Endometrial microvascular endothelial cells (primary cell): ENCODE data around the gene EXT2. TPM values are rescaled to one million over a fixed set of nuclear protein-coding genes. Genes with fewer than 3 reads are reported as not detected.

Experiments used
- total RNA-seq: library from RNA; depleted of rRNA; stranded (reverse); fragments of >200 nt; gene quantifications from one replicate; pipeline ENCODE4 v1.2.3, GENCODE V29; 2015; ENCODE audit errors: inconsistent ontology term

The EXT2 gene
- total RNA-seq, 1 donor from 2014 or later, result 97.4 TPM

Other genes with a start within 250 kb of the EXT2 start
- gene ALKBH3, start 214.8 kb upstream of the EXT2 start, total RNA-seq, result 67.6 TPM
- gene C11orf96, start 153.0 kb upstream of the EXT2 start, total RNA-seq, result 40.0 TPM
- gene ACCSL, start 47.7 kb upstream of the EXT2 start, total RNA-seq, result not detected
- gene ACCS, start 29.4 kb upstream of the EXT2 start, total RNA-seq, result 7.1 TPM
- gene ALX4, start 214.5 kb downstream of the EXT2 start, total RNA-seq, result not detected